ENCODE measurements around the gene ALDH6A1.

ALDH6A1 gene

GRCh38 chr14:74105381-74105780 lies 21.1 kb upstream of the ALDH6A1 start:
- H3K4me3 ChIP-seq (ENCODE audit: control insufficient read depth, low read depth, low read length): no peak overlapping the region
- DNase-seq (ENCODE audit: low read depth): no peak
- TF ChIP-seq, protein P1, sequence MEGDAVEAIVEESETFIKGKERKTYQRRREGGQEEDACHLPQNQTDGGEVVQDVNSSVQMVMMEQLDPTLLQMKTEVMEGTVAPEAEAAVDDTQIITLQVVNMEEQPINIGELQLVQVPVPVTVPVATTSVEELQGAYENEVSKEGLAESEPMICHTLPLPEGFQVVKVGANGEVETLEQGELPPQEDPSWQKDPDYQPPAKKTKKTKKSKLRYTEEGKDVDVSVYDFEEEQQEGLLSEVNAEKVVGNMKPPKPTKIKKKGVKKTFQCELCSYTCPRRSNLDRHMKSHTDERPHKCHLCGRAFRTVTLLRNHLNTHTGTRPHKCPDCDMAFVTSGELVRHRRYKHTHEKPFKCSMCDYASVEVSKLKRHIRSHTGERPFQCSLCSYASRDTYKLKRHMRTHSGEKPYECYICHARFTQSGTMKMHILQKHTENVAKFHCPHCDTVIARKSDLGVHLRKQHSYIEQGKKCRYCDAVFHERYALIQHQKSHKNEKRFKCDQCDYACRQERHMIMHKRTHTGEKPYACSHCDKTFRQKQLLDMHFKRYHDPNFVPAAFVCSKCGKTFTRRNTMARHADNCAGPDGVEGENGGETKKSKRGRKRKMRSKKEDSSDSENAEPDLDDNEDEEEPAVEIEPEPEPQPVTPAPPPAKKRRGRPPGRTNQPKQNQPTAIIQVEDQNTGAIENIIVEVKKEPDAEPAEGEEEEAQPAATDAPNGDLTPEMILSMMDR (conservative IDR thresholded peaks at IDR 0.05; ENCODE audit: control insufficient read depth, insufficient read depth, low read depth, low read length): no peak

GRCh38 chr14:74089251-74090020 lies 5.2 kb upstream of the ALDH6A1 start:
- no peak for DNase-seq (ENCODE audit: low read depth)
- TF ChIP-seq, protein P1 (conservative IDR thresholded peaks at IDR 0.05; ENCODE audit: control insufficient read depth, insufficient read depth, low read depth, low read length): no peak
- H3K4me3 ChIP-seq (ENCODE audit: control insufficient read depth, low read depth, low read length): no peak overlapping the region

GRCh38 chr14:74085828-74086227 lies 1.6 kb upstream of the ALDH6A1 start:
- TF ChIP-seq, protein P1 (conservative IDR thresholded peaks at IDR 0.05; ENCODE audit: control insufficient read depth, insufficient read depth, low read depth, low read length): no peak
- DNase-seq (ENCODE audit: low read depth): no peak
- peak overlapping the region; percentile 92 for H3K4me3 ChIP-seq (ENCODE audit: control insufficient read depth, low read depth, low read length)

- TF ChIP-seq, protein P1 (conservative IDR thresholded peaks at IDR 0.05; ENCODE audit: control insufficient read depth, insufficient read depth, low read depth, low read length): no peak
Observed at GRCh38 chr14:74085047-74085637, 889 bp upstream of the ALDH6A1 start.

GRCh38 chr14:74083784-74084276 lies 423 bp downstream of the ALDH6A1 start:
- TF ChIP-seq, protein P1 (conservative IDR thresholded peaks at IDR 0.05; ENCODE audit: control insufficient read depth, insufficient read depth, low read depth, low read length): no peak
- H3K4me3 ChIP-seq (ENCODE audit: control insufficient read depth, low read depth, low read length): peak overlapping the region; percentile 90
- no peak for DNase-seq (ENCODE audit: low read depth)

More at GRCh38 chr14:74085047-74085637, 889 bp upstream of the ALDH6A1 start:
- DNase-seq (ENCODE audit: low read depth): peak; percentile 51
- H3K4me3 ChIP-seq (ENCODE audit: control insufficient read depth, low read depth, low read length): peak overlapping the region; percentile 92

DNA sequence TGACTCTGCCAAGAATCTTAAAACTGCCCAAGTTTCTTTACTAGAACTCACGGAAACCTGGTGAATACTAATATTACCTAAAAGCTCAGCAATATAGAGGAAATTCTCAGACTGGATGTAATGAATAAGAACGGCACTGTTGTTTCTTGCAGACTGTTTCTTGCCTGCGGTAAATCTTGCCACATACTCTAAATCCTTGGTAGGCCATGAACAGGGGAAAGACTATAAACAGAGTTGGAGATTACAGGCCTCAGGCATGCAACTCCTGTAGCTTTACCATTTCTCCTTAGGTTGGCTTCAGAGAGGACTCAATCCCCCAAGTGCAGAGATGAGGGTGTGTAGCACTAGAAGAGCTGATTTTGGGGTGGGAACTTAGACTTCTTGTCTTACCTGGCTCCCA lies 1.1 kb downstream of the ALDH6A1 start:
- TF ChIP-seq, protein P1 (conservative IDR thresholded peaks at IDR 0.05; ENCODE audit: control insufficient read depth, insufficient read depth, low read depth, low read length): no peak
- H3K4me3 ChIP-seq (ENCODE audit: control insufficient read depth, low read depth, low read length): peak overlapping the region; percentile 90
- no peak for DNase-seq (ENCODE audit: low read depth)

Data from fibroblast of mammary gland (primary cell).